Measurements from ENCODE around the gene YPEL4. TPM values are rescaled to one million over a fixed set of nuclear protein-coding genes. Genes with fewer than 3 reads are reported as not detected.

Gene YPEL4
- total RNA-seq, 1 experiment from 2014 or later: not detected

GRCh38 chr11:57659669-57660068, 10.0 kb upstream of the YPEL4 start:
- in situ Hi-C loops (cut with HindIII; ENCODE audit: low pct_unique_long_range_greater_than_20kb, low sequenced_read_pairs): no loop called here
- Histone ChIP-seq H3K36me3 (ENCODE audit: control insufficient read depth, insufficient read depth, low read length) (peaks cover 10% of the 10 kb centered on the region), H3K4me1 (ENCODE audit: control insufficient read depth, insufficient read depth, low read length) (peaks cover 9% of the 10 kb centered on the region), H3K4me3 (ENCODE audit: low read depth in 2 of 2, low read length in 2 of 2) (no peak overlapping the region), H3K9me3 (ENCODE audit: control insufficient read depth, insufficient read depth, low read depth, low read length) (no peaks in the 10 kb centered on the region), H3K27me3 (ENCODE audit: control insufficient read depth, insufficient read depth, low read length) (no peaks in the 10 kb centered on the region), H3K27ac (ENCODE audit: low read length) (no peak overlapping the region)
- no peak for ATAC-seq
- no TSS peak for BruUV-seq (replicated peaks)
- intact Hi-C loops (cut with micrococcal nuclease; ENCODE audit: unreplicated experiment): no loop called here
- ChIA-PET POLR2A (no interaction called here), CTCF (no interaction called here)
- TF ChIP-seq SIN3A (IDR thresholded peaks at IDR 0.05; ENCODE audit: borderline replicate concordance, insufficient read depth, low read depth, low read length): no peak
- TF ChIP-seq, protein P1, sequence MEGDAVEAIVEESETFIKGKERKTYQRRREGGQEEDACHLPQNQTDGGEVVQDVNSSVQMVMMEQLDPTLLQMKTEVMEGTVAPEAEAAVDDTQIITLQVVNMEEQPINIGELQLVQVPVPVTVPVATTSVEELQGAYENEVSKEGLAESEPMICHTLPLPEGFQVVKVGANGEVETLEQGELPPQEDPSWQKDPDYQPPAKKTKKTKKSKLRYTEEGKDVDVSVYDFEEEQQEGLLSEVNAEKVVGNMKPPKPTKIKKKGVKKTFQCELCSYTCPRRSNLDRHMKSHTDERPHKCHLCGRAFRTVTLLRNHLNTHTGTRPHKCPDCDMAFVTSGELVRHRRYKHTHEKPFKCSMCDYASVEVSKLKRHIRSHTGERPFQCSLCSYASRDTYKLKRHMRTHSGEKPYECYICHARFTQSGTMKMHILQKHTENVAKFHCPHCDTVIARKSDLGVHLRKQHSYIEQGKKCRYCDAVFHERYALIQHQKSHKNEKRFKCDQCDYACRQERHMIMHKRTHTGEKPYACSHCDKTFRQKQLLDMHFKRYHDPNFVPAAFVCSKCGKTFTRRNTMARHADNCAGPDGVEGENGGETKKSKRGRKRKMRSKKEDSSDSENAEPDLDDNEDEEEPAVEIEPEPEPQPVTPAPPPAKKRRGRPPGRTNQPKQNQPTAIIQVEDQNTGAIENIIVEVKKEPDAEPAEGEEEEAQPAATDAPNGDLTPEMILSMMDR (IDR thresholded peaks at IDR 0.05): no peak
- no peak for TF ChIP-seq REST (IDR thresholded peaks at IDR 0.05; ENCODE audit: insufficient read depth in 1 of 2, low read depth in 2 of 2, low read length in 1 of 2)
- TF ChIP-seq POLR2AphosphoS5 (IDR thresholded peaks at IDR 0.05; ENCODE audit: low read depth, low read length): no peak
- TF ChIP-seq TCF7L2 (IDR thresholded peaks at IDR 0.05; ENCODE audit: low read depth, low read length): no peak
- no peak for DNase-seq (ENCODE audit: low read depth, low spot score)

GRCh38 chr11:57658023-57658361, 8.3 kb upstream of the YPEL4 start:
- TF ChIP-seq POLR2AphosphoS5 (IDR thresholded peaks at IDR 0.05; ENCODE audit: low read depth, low read length) (no peak), REST (IDR thresholded peaks at IDR 0.05; ENCODE audit: insufficient read depth in 1 of 2, low read depth in 2 of 2, low read length in 1 of 2) (no peak), SIN3A (IDR thresholded peaks at IDR 0.05; ENCODE audit: borderline replicate concordance, insufficient read depth, low read depth, low read length) (no peak), TCF7L2 (IDR thresholded peaks at IDR 0.05; ENCODE audit: low read depth, low read length) (no peak)
- TF ChIP-seq, protein P1 (IDR thresholded peaks at IDR 0.05): no peak
- peaks cover 10% of the 10 kb centered on the region for H3K36me3 ChIP-seq (ENCODE audit: control insufficient read depth, insufficient read depth, low read length)
- peaks cover 9% of the 10 kb centered on the region for H3K4me1 ChIP-seq (ENCODE audit: control insufficient read depth, insufficient read depth, low read length)
- ChIA-PET POLR2A (no interaction called here), CTCF (no interaction called here)
- BruUV-seq (replicated peaks): TSS peak; percentile 94
- no peaks in the 10 kb centered on the region for H3K27me3 ChIP-seq (ENCODE audit: control insufficient read depth, insufficient read depth, low read length)
- in situ Hi-C loops (cut with HindIII; ENCODE audit: low pct_unique_long_range_greater_than_20kb, low sequenced_read_pairs) (no loop called here), intact Hi-C loops (cut with micrococcal nuclease; ENCODE audit: unreplicated experiment) (no loop called here)
- no peak for ATAC-seq
- H3K9me3 ChIP-seq (ENCODE audit: control insufficient read depth, insufficient read depth, low read depth, low read length): no peaks in the 10 kb centered on the region
- H3K27ac ChIP-seq (ENCODE audit: low read length): peak overlapping the region; percentile 90
- peak overlapping the region; percentile 77 to 83 for H3K4me3 ChIP-seq (ENCODE audit: low read depth in 2 of 2, low read length in 2 of 2)
- DNase-seq (ENCODE audit: low read depth, low spot score): no peak
